HG02610 (cell line): Measurements from ENCODE around the gene CLEC16A.
"Not testable (repeated sequence)": the region's sequence is repeated elsewhere in the genome, so short reads cannot be mapped to it uniquely, and the experiment has no call there.

Source experiments
- ATAC-seq: cut with Tn5 transposase; IDR thresholded peaks from one replicate; pipeline ENCODE4 v1.9.1; 2021; ENCODE audit warnings: mild to moderate bottlenecking, moderate library complexity; ENCODE audit not compliant: unreplicated experiment

The CLEC16A gene

GRCh38 chr16:10923146-10923649, 21.2 kb upstream of the CLEC16A start:
- no peak for ATAC-seq

DNA sequence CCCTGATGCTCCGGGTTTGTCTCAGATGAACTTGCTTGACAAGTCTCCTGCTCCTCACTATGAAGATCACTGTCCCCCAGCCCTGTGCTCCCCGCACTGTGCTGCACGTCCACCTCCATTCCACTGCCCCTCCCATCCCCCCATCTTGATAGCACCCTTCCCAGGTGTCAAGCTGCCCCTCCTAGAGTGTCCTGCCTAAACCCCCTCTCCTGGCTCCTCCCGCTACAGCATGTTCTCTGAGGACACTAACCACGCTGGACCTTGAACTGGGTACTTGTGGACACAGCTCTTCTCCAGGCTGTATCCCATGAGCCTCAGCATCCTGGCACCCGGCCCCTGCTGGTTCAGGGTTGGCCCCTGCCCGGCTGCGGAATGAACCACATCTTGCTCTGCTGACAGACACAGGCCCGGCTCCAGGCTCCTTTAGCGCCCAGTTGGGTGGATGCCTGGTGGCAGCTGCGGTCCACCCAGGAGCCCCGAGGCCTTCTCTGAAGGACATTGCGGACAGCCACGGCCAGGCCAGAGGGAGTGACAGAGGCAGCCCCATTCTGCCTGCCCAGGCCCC, 20.6 kb upstream of the CLEC16A start:
- ATAC-seq, result no peak

GRCh38 chr16:10925285-10925684, 19.1 kb upstream of the CLEC16A start:
- ATAC-seq, result not testable (repeated sequence)

DNA sequence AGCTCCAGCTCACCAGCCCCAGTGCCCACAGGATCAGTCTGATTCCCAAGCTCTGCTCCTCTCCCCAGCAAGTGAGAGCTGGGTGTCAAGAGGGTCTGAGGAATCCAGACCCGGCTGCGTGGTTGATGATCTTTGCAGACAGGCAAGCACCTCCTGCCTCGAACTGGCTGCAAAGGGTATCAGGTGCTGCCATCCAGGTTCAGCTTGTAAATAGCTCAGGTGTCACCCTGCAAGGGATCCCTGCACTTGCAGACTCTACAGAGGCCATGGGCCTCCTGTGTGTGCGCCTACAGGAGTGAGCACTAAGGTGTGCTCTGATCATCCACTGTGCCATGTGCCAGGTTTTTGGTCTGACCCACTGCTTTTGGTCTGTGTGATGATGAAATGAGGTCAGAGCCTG, 18.3 kb upstream of the CLEC16A start:
- no peak for ATAC-seq

DNA sequence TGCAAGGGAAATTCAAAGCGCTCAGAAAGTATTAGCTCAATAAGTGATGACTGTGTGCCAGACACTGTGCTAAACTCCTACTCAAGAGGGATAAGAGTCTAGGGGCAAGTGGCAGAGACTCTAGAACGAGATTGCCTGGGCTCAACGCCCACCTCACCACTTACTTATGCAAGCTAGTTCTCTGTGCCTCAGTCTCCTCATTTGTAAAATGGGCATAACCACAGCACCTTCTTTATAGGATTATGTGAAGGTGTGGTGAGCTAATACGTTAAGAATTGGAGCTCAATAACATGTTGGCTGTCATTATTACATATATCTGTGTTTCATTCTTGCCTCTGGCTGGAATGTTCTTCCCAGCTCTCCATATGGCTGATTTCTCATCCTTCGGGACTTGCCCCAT, 17.5 kb upstream of the CLEC16A start:
- ATAC-seq, result no peak

DNA sequence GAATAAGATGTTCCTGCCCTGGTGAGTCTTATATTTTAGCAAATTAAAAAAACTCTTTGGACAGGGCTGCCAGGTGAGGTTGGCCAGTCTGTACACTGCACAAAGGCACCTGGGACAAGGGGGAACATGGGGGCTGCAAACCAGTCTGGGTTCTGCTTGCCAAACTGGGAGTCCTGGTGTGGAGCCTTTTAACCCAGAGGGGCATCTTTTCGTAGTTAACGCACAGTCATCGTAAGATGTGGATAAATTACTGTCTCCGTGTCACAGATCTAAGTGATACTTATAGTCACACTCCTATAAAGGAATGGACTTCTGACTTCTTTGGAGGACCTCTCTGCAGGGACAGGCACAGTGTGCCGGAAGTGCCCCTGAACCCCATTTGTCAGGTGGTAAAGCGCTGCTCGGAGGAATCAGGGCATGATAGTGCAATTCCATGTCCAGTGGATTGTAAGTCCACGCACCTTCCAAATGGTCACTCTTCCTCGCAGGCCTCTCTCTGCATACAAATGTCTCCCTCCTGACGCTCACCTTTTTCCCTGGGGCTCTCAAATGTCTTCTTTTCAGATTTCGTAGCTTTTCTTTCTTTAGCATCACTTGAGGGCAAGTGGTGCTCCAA, 16.8 kb upstream of the CLEC16A start:
- no peak for ATAC-seq

GRCh38 chr16:10929097-10929496, 15.3 kb upstream of the CLEC16A start:
- not testable (repeated sequence) for ATAC-seq

DNA sequence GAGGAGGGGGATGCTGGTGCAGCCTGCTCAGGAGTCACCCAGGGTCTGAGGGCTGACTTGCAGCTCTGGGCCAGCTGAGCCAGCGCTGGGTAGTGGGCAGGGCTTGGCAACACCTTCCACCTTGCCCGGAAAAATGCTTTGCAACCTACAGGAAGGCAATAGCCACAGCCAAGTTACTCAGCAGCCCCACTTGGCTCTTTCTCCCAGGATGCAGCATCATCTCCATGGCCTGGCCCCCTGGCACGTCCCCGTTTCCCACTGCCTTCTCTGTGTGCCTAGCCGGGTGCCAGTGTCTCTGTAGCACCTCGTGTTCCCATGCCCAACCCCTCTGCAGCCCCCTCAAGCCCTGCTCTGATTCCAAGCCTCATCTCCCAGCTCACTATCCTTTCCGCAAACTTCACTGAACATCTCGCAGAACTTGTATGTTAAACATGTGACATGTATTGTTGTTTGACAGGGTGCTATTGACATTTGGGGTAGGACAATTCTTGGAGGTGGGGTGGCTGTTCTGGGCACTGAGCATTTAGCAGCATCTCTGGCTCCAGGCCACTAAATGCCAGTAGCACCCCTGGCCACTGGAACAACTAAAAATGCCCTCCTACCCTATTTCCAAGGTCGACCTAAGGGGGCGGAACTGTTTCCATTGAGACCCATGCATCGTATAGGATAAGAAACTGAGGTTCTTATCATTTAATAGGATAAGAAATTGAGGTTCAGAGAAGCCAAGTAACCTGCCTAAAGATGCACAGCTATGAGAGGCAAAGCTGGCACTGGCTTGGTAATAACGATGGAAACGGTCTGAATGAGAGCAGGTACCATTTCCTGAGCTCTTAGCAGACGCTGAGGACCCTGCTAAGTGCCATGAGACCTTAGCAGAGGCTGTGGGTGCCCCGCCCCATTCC, 14.3 kb upstream of the CLEC16A start:
- ATAC-seq, result no peak

DNA sequence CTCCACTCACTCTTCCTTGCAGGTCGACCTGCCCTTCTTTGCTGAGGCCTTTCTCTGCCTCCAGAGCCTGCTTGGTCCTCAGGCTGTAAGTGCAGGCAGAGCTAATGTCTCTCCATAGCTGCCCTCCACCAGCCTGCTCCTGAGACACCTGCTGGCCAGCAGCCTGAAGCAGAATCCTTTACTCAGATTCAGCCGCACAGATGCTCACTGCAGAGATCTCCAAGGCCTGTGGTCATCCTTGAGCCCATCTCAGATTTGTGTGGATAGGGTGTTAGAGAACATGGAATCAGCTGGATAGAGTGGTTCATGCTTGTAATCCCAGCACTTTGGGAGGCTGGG, 13.6 kb upstream of the CLEC16A start:
- ATAC-seq, result no peak

- no peak for ATAC-seq
These were observed 13.2 kb upstream of the CLEC16A start for GRCh38 chr16:10931134-10931533.

- ATAC-seq, result no peak
These were observed 12.3 kb upstream of the CLEC16A start for GRCh38 chr16:10931977-10932632.

GRCh38 chr16:10932959-10933710, 11.2 kb upstream of the CLEC16A start:
- no peak for ATAC-seq

GRCh38 chr16:10933865-10934264, 10.5 kb upstream of the CLEC16A start:
- ATAC-seq, result no peak

GRCh38 chr16:10934325-10935107, 9.8 kb upstream of the CLEC16A start:
- ATAC-seq, result no peak

GRCh38 chr16:10935226-10935915, 9.0 kb upstream of the CLEC16A start:
- ATAC-seq, result no peak

- no peak for ATAC-seq
These were observed 7.9 kb upstream of the CLEC16A start for GRCh38 chr16:10936272-10936984.

GRCh38 chr16:10937068-10937859, 7.1 kb upstream of the CLEC16A start:
- ATAC-seq, result no peak

DNA sequence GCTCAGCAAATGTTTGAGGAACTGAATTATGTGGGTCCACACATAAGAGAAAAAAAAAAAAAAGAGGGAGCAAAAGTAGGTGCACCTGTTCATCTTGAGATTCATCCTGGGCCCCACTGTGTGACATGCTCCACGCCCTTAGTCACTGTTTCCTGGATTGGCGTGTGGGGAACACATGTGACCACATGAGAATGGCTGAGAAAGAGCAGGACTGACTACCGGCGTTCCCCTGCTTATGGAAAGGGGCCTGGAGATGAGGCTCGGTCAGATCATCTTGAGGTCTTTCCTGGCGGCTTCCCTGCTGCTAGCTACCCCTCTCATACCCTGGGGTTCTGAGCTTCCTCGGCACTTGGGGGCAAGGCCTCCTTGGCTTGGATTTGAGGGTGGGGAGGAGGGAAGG, 6.0 kb upstream of the CLEC16A start:
- peak; percentile 30 for ATAC-seq
